Femur (tissue), 1 donor: Measurements from ENCODE around the gene TCF15.
A peak's percentile ranks its signal among the peaks of the same experiment; 100 is the strongest.

Source experiments
- DNase-seq: peaks from one replicate; pipeline ENCODE4 v3.0.0-alpha.2; 2017

TCF15 gene

DNA sequence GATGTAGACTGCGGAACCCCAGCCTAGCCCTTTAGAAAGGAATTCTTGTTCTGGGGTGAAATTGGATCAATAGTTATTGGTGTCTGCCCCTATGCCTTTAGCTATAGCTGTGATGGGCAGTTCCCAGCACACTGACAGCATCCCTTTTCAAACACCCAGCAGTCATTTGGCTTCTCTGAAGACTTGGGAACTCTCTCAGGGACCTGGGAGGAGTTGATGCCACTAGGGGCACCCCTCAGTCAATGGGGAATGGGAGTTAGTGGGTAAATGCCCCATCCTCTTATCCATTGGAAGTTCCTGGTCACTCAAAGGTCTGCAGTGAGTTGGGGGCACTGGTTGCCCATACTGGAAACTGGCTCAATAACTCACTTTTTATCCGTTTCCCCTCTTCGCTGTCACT lies 34.9 kb downstream of the TCF15 start:
- no peak for DNase-seq

- no peak for DNase-seq
Measured at GRCh38 chr20:574297-574942, 35.7 kb downstream of the TCF15 start.

- DNase-seq, result no peak
Measured at GRCh38 chr20:573414-574296, 36.5 kb downstream of the TCF15 start.

GRCh38 chr20:572727-573126 lies 37.4 kb downstream of the TCF15 start:
- peak; percentile 40 for DNase-seq

DNA sequence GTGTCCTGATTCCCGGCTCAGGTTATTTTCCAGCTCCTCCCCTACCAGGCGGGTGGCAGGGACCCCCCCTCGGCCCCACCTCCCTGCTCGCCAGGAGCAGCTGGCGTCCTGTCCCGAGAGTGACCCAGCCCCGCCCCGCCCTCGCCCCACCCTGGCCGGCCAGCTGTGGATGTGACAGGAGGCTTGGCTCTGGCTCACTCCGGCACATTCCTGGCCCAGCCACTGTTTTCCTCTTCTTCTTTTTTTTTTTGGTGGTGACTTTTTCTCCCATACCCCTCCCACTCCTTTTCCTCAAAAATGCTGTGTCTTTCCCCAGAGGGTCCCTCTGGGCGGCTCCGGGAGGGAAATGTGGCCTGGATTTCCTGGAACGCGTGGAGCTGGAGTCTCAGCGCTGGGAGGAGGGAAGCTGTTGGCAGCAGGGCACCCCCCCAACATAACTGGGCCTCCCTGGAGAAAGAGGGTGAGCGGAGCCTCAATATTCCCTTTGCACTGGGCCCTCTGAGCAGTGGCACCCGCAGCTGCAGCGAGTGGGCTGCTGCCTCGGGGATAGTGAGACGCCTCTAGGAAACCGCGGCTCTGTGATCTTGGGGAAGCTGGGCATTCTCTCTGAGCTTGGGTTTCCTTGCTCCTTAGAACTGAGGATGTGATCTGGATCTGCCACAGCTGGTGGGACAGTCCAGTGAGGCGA lies 38.2 kb downstream of the TCF15 start:
- DNase-seq, result peak; percentile 87

- no peak for DNase-seq
Measured at GRCh38 chr20:568673-569415, 41.3 kb downstream of the TCF15 start.

GRCh38 chr20:568097-568652 lies 41.9 kb downstream of the TCF15 start:
- DNase-seq, result peak; percentile 47

GRCh38 chr20:564192-564591 lies 45.9 kb downstream of the TCF15 start:
- DNase-seq, result no peak

DNA sequence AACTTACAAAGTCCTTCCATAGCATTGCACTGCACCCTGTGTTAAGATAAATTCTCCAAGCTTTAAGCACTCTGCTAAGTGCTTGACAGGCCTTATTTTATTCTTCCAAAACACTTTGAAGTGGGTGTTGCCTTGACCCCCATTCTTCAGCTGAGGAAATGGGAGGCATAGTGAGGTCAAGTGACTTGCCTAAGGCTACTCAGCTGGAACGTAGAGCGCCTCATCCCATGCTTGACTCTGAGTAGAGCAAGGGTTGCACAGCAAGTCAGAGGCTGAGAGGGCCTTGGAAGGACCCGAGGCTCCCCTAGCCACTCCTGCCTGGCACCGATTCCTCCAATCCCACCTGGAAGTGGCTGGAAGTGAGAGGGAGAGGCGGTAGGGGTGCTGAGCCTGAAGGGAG lies 46.9 kb downstream of the TCF15 start:
- DNase-seq, result no peak

DNA sequence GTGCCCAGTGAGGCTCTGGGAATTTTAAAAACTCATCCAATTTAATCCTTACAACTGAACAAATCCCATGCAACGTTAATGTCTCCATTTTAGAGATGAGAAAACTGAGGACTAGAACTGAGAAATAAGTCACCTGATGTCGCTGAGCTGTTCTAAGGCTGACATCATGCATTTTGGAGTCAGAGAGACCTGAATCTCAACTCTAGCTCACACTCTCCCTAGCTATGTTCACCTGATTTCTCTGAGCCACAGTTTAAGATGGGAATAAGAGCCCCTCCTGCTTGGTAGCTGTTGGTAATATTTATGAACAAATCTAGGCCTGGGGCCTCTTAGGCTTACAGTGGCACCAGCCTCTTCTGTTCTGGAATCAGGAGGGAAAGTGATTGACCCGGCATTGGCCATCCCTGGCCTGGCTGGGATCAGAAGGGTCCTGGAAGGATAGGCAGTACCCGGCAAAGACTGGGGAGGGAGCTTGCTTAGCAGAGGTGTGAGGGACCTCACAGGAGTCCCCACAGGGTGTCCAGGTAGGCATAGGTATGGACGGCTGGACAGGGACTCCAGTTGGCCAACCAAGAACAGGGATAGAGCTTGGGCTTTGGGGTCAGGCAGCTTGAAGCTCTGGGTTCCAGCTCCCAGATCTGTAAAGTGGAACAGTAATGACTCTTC lies 47.7 kb downstream of the TCF15 start:
- no peak for DNase-seq

DNA sequence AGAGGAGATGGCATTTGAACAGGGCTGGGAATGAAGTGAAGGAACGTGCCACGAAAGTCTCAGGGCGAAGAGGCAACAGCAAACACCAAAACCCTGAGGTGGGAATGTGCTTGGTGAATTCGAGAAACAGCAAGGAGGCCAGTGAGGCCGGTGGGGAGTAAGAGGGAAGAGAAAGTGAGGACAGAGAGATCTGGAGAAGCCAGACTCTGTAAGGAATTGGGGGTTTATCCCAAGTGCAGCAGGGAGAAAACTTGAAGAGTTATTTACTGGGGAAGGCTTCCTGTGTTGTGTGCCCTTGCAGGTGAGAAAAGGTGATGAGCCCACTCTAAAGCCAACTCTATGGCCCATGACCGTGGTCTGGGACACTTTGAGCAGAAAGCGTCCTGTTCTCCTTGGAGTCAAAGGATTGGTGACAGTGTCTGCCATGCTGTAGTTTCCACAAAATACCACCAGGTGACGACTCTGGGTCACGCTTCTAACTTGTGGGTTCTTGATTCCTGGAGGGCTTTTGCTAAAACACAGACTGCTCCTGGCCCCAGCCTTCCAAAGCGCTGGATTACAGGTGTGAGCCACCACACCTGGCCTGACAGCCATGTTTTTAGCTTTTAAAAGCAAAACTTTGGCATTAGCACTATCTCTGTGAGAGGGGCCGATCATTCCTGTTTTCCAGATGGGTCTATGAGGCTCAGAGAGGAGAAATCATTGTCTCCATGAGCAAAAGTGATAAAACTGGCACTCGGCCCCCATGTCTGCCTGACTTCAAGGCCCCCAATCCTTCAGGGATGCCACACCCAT lies 48.5 kb downstream of the TCF15 start:
- peak; percentile 77 for DNase-seq

GRCh38 chr20:560680-561079 lies 49.4 kb downstream of the TCF15 start:
- DNase-seq, result no peak

- DNase-seq, result no peak
Measured at GRCh38 chr20:558117-558516, 52.0 kb downstream of the TCF15 start.

DNA sequence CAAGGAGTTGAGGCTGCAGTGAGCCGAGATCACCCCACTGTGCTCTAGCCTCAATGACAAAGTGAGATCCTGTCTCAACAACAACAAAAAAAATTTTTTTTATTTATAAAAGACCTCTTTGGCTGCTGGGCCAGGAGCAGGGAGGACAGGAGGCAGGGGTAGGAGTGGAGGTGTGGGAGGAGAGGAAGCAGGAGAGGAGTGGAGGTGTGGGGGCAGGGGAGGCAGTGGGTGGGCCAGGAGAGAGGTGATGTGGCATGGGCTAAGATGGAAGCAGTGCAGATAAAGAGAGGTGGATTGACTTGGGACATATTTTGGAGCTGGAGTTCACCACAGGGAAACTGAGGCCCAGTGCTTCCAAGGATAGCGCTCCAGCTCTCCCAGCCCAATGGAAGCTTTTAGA lies 53.1 kb downstream of the TCF15 start:
- no peak for DNase-seq

DNA sequence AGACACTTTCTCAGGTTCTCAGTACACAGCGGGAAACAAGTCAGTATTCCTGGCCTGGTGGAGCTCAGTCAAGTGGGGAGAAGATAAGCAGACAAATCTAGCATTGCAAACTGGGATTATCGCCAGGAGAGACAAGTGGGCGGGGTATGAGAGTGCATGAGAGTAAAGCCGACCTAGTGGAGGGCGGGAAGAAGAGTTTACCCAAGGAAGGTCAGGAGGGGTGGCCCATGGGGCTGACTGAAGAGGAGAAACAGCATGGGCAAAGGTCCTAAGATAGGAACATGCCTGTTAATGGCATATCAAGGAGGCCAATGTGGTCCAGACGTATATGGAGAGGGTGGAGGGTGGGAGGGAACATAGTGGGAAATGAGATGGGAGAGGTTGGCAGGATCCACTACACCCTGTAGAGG lies 54.1 kb downstream of the TCF15 start:
- DNase-seq, result no peak
